Stimulated activated effector memory CD8-positive, alpha-beta T cell treated with anti-CD3 and anti-CD28 coated beads, Interleukin-12 subunit alpha, Interleukin-12 subunit beta, amount 100 ng/mL, for 72 hours (primary cell): ENCODE measurements around the gene GPR108.
A peak's percentile ranks its signal among the peaks of the same experiment; 100 is the strongest.
"Not testable (repeated sequence)": the region's sequence is repeated elsewhere in the genome, so short reads cannot be mapped to it uniquely, and the experiment has no call there.

Source experiments
- ATAC-seq: fragments of 150-1000 bp; cut with Tn5 transposase; 2 replicates; pipeline ENCODE4 v1.10.0; 2021
- DNase-seq, 2 donors: peaks; one replicate each; pipeline ENCODE4 v3.0.0; 2021 to 2022; ENCODE audit warnings: low spot score in 2 of 2
- H3K27ac Mint-ChIP-seq: one replicate; pipeline ENCODE4 v1.8.0; 2022; ENCODE audit warnings: mild to moderate bottlenecking, mixed read lengths
- H3K36me3 Mint-ChIP-seq: one replicate; pipeline ENCODE4 v1.8.0; 2022; ENCODE audit warnings: mild to moderate bottlenecking, mixed read lengths
- H3K4me1 Mint-ChIP-seq: one replicate; pipeline ENCODE4 v1.8.0; 2022; ENCODE audit warnings: mixed read lengths
- H3K4me3 Mint-ChIP-seq: one replicate; pipeline ENCODE4 v1.8.0; 2022; ENCODE audit warnings: mild to moderate bottlenecking, mixed read lengths
- H3K9me3 Mint-ChIP-seq: one replicate; pipeline ENCODE4 v1.8.0; 2022; ENCODE audit warnings: mixed read lengths

Gene GPR108

GRCh38 chr19:6737284-6737872 is at the start of gene GPR108:
Gene GPR108, minus strand, starts transcription at chr19:6737580. Its CDS starts 4 bp downstream, at chr19:6737576.
- H3K27ac Mint-ChIP-seq: peak within 1 kb of the TSS; percentile 98
- peak; percentile 85 for ATAC-seq
- H3K4me1 Mint-ChIP-seq: peaks cover 42% of the 10 kb centered on the region
- H3K9me3 Mint-ChIP-seq: no peaks in the 10 kb centered on the region
- peak within 1 kb of the TSS; percentile 90 for H3K4me3 Mint-ChIP-seq
- DNase-seq: peak; percentile 92 to 99
- peaks cover 78% of the 10 kb centered on the region for H3K36me3 Mint-ChIP-seq

GRCh38 chr19:6779206-6779605 is 41.8 kb upstream of the GPR108 start:
- no peak overlapping the region for H3K4me3 Mint-ChIP-seq
- no peak for ATAC-seq
- DNase-seq: no peak
- peaks cover 3% of the 10 kb centered on the region for H3K9me3 Mint-ChIP-seq
- peaks cover 48% of the 10 kb centered on the region for H3K4me1 Mint-ChIP-seq
- peaks cover 76% of the 10 kb centered on the region for H3K36me3 Mint-ChIP-seq
- H3K27ac Mint-ChIP-seq: no peak overlapping the region

GRCh38 chr19:6778386-6778785 is 41.0 kb upstream of the GPR108 start:
- peaks cover 54% of the 10 kb centered on the region for H3K4me1 Mint-ChIP-seq
- peaks cover 3% of the 10 kb centered on the region for H3K9me3 Mint-ChIP-seq
- ATAC-seq (no peak), DNase-seq (no peak)
- peaks cover 77% of the 10 kb centered on the region for H3K36me3 Mint-ChIP-seq
- peak overlapping the region; percentile 72 for H3K27ac Mint-ChIP-seq
- H3K4me3 Mint-ChIP-seq: no peak overlapping the region

GRCh38 chr19:6777434-6777833 is 40.1 kb upstream of the GPR108 start:
- Mint-ChIP-seq H3K9me3 (peaks cover 3% of the 10 kb centered on the region), H3K27ac (peak overlapping the region; percentile 72), H3K4me1 (peaks cover 57% of the 10 kb centered on the region), H3K4me3 (peak overlapping the region; percentile 2), H3K36me3 (peaks cover 70% of the 10 kb centered on the region)
- no peak for DNase-seq
- ATAC-seq: no peak

- ATAC-seq: no peak
- peaks cover 69% of the 10 kb centered on the region for H3K36me3 Mint-ChIP-seq
- peak overlapping the region; percentile 72 for H3K27ac Mint-ChIP-seq
- no peak for DNase-seq
- peak overlapping the region; percentile 2 for H3K4me3 Mint-ChIP-seq
- peaks cover 61% of the 10 kb centered on the region for H3K4me1 Mint-ChIP-seq
- H3K9me3 Mint-ChIP-seq: peaks cover 3% of the 10 kb centered on the region
These were observed 39.6 kb upstream of the GPR108 start for GRCh38 chr19:6776999-6777398.

GRCh38 chr19:6776045-6776444 is 38.7 kb upstream of the GPR108 start:
- peaks cover 62% of the 10 kb centered on the region for H3K4me1 Mint-ChIP-seq
- H3K4me3 Mint-ChIP-seq, ATAC-seq, H3K27ac Mint-ChIP-seq, DNase-seq, H3K9me3 Mint-ChIP-seq: not testable (repeated sequence)
- H3K36me3 Mint-ChIP-seq: peaks cover 59% of the 10 kb centered on the region

- Mint-ChIP-seq H3K9me3 (peaks cover 3% of the 10 kb centered on the region), H3K4me3 (peak overlapping the region; percentile 99), H3K36me3 (peaks cover 50% of the 10 kb centered on the region), H3K4me1 (peaks cover 61% of the 10 kb centered on the region), H3K27ac (peak overlapping the region; percentile 45)
- DNase-seq (no peak), ATAC-seq (no peak)
These were observed 37.7 kb upstream of the GPR108 start for GRCh38 chr19:6774821-6775707.

GRCh38 chr19:6773323-6773931 is 36.0 kb upstream of the GPR108 start:
- Mint-ChIP-seq H3K9me3 (peaks cover 3% of the 10 kb centered on the region), H3K4me3 (peak overlapping the region; percentile 99), H3K4me1 (peaks cover 65% of the 10 kb centered on the region), H3K36me3 (peaks cover 49% of the 10 kb centered on the region), H3K27ac (peak overlapping the region; percentile 98)
- ATAC-seq: peak; percentile 64
- peak; percentile 35 to 80 for DNase-seq

GRCh38 chr19:6772866-6773322 is 35.5 kb upstream of the GPR108 start:
- H3K4me1 Mint-ChIP-seq: peaks cover 65% of the 10 kb centered on the region
- H3K27ac Mint-ChIP-seq: peak overlapping the region; percentile 98
- DNase-seq: no peak
- H3K9me3 Mint-ChIP-seq: peaks cover 3% of the 10 kb centered on the region
- peak overlapping the region; percentile 99 for H3K4me3 Mint-ChIP-seq
- ATAC-seq: no peak
- H3K36me3 Mint-ChIP-seq: peaks cover 44% of the 10 kb centered on the region

GRCh38 chr19:6772028-6772865 is 34.9 kb upstream of the GPR108 start, which contains the start of gene VAV1:
Gene VAV1, plus strand, starts transcription at chr19:6772708. Its CDS starts 100 bp downstream, at chr19:6772808.
- H3K4me3 Mint-ChIP-seq: peak within 1 kb of the TSS; percentile 99
- H3K4me1 Mint-ChIP-seq: peaks cover 62% of the 10 kb centered on the region
- ATAC-seq (peak; percentile 75), DNase-seq (peak; percentile 56 to 89)
- peak within 1 kb of the TSS; percentile 98 for H3K27ac Mint-ChIP-seq
- H3K9me3 Mint-ChIP-seq: peaks cover 3% of the 10 kb centered on the region
- H3K36me3 Mint-ChIP-seq: peaks cover 37% of the 10 kb centered on the region

GRCh38 chr19:6771648-6772027 is 34.3 kb upstream of the GPR108 start:
- DNase-seq, ATAC-seq, H3K9me3 Mint-ChIP-seq: not testable (repeated sequence)
- peak overlapping the region; percentile 98 for H3K27ac Mint-ChIP-seq
- H3K36me3 Mint-ChIP-seq: peaks cover 31% of the 10 kb centered on the region
- peaks cover 59% of the 10 kb centered on the region for H3K4me1 Mint-ChIP-seq
- peak overlapping the region; percentile 99 for H3K4me3 Mint-ChIP-seq

- ATAC-seq (no peak), DNase-seq (no peak)
- Mint-ChIP-seq H3K4me1 (peaks cover 46% of the 10 kb centered on the region), H3K27ac (peak overlapping the region; percentile 40), H3K4me3 (no peak overlapping the region), H3K9me3 (no peaks in the 10 kb centered on the region), H3K36me3 (peaks cover 8% of the 10 kb centered on the region)
These were observed 31.7 kb upstream of the GPR108 start for GRCh38 chr19:6769006-6769619.

- ATAC-seq (no peak), DNase-seq (no peak)
- peak overlapping the region; percentile 80 for H3K4me3 Mint-ChIP-seq
- H3K27ac Mint-ChIP-seq: peak overlapping the region; percentile 72
- H3K9me3 Mint-ChIP-seq: no peaks in the 10 kb centered on the region
- peaks cover 1% of the 10 kb centered on the region for H3K36me3 Mint-ChIP-seq
- H3K4me1 Mint-ChIP-seq: peaks cover 40% of the 10 kb centered on the region
These were observed 30.9 kb upstream of the GPR108 start for GRCh38 chr19:6768236-6768785.
